ENCODE measurements around the gene CD48.

DNA sequence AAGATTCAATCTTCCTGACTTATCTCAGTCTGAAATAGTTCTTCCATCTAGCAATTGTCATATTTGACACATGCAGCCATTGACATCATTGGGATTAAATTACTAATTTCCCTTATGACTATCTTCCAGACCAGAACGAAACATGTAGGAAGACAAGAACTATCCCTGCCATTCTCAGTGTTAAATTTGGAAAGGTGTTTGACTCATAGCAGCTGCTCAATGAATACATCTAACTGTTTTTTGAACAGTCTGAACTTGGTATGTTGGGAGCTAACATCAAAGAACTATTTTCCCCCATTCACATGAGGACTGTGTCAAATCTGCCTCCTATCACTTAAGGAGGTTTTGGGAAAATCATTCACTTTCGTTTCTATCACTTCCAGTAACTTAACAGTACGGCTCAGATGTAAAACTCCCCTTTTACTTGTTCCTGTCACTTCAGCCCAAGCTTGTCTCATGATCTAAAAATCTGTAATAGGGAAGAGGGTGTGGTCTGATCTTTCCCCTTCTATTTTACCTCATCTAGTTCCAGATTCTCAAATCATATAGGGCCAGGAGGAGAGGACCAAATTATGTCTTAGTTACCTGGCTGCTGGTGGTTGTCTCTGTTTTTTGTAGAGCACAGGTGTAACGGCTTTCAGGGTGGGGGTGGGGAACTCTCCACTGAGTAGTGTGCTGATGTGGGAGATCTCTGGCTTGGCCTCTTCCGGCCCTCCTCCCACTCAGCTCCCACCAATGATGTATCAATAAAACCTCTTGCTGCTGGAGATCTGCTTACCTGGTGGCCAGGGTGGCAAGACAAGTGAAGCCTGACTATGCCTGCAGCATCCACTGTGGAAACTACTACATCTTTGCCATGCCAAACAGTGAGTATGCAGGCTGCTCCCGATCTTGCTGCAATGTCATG, 38.6 kb downstream of the CD48 start:
- TF ChIP-seq, protein P1, sequence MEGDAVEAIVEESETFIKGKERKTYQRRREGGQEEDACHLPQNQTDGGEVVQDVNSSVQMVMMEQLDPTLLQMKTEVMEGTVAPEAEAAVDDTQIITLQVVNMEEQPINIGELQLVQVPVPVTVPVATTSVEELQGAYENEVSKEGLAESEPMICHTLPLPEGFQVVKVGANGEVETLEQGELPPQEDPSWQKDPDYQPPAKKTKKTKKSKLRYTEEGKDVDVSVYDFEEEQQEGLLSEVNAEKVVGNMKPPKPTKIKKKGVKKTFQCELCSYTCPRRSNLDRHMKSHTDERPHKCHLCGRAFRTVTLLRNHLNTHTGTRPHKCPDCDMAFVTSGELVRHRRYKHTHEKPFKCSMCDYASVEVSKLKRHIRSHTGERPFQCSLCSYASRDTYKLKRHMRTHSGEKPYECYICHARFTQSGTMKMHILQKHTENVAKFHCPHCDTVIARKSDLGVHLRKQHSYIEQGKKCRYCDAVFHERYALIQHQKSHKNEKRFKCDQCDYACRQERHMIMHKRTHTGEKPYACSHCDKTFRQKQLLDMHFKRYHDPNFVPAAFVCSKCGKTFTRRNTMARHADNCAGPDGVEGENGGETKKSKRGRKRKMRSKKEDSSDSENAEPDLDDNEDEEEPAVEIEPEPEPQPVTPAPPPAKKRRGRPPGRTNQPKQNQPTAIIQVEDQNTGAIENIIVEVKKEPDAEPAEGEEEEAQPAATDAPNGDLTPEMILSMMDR (optimal IDR thresholded peaks at IDR 0.05 in 1 of 3, IDR thresholded peaks at IDR 0.05 in 1 of 3, conservative IDR thresholded peaks at IDR 0.05 in 1 of 3; ENCODE audit: extremely low read depth in 1 of 3, insufficient read depth in 2 of 3, low read length in 3 of 3), result no peak
- TF ChIP-seq EZH2 (IDR thresholded peaks at IDR 0.05; ENCODE audit: low read length), result no peak

All from keratinocyte (primary cell).